H9 (cell line): ENCODE results near the gene CRYBB1. TPM values are rescaled to one million over a fixed set of nuclear protein-coding genes. Genes with fewer than 3 reads are reported as not detected.

Experiments
- DNase-seq: peaks from one replicate; pipeline ENCODE4 v3.0.0-alpha.2; 2017
- H2AFZ ChIP-seq: one replicate; pipeline ENCODE4 v1.6.1; 2013; ENCODE audit warnings: mild to moderate bottlenecking, low read length, control low read depth, moderate library complexity
- H2AK5ac ChIP-seq: 2 replicates; pipeline ENCODE4 v1.6.1; 2013; ENCODE audit warnings: low read length, control low read depth, mixed read lengths; ENCODE audit not compliant: insufficient read length
- H2BK120ac ChIP-seq: one replicate; pipeline ENCODE4 v1.6.1; 2013; ENCODE audit warnings: low read depth, mild to moderate bottlenecking, low read length, control low read depth, inconsistent platforms; ENCODE audit not compliant: poor library complexity, severe bottlenecking
- H2BK12ac ChIP-seq: 2 replicates; pipeline ENCODE4 v1.6.1; 2013; ENCODE audit warnings: low read length, control low read depth, mixed read lengths, low read depth; ENCODE audit not compliant: insufficient read length
- H2BK15ac ChIP-seq: 2 replicates; pipeline ENCODE4 v1.6.1; 2013; ENCODE audit warnings: low read depth, low read length, control low read depth
- H2BK20ac ChIP-seq: one replicate; pipeline ENCODE4 v1.6.1; 2013; ENCODE audit warnings: low read depth, mild to moderate bottlenecking, low read length, control low read depth, inconsistent platforms; ENCODE audit not compliant: poor library complexity, severe bottlenecking
- H2BK5ac ChIP-seq: 2 replicates; pipeline ENCODE4 v1.6.1; 2013; ENCODE audit warnings: low read length, control low read depth, mixed read lengths; ENCODE audit not compliant: insufficient read length
- H3K14ac ChIP-seq: 2 replicates; pipeline ENCODE4 v1.6.1; 2013; ENCODE audit warnings: low read length, control low read depth; ENCODE audit not compliant: insufficient read depth
- H3K18ac ChIP-seq: 2 replicates; pipeline ENCODE4 v1.6.1; 2013; ENCODE audit warnings: low read depth, mild to moderate bottlenecking, mixed read lengths, low read length, control low read depth; ENCODE audit not compliant: insufficient read length
- H3K23ac ChIP-seq: 2 replicates; pipeline ENCODE4 v1.6.1; 2013; ENCODE audit warnings: low read length, control low read depth, mixed read lengths, low read depth; ENCODE audit not compliant: insufficient read length
- H3K23me2 ChIP-seq: 2 replicates; pipeline ENCODE4 v1.6.1; 2013; ENCODE audit warnings: low read depth, mild to moderate bottlenecking, mixed read lengths, low read length, control low read depth; ENCODE audit not compliant: insufficient read length, poor library complexity, severe bottlenecking
- H3K27ac ChIP-seq: 2 replicates; pipeline ENCODE4 v1.5.1; 2013; ENCODE audit warnings: low read length, control low read depth, mixed read lengths, low read depth; ENCODE audit not compliant: insufficient read length
- H3K27me3 ChIP-seq: 2 replicates; pipeline ENCODE4 v1.6.1; 2013; ENCODE audit warnings: low read length, control low read depth, inconsistent platforms; ENCODE audit not compliant: insufficient read depth
- H3K4ac ChIP-seq: 2 replicates; pipeline ENCODE4 v1.6.1; 2013; ENCODE audit warnings: low read depth, mild to moderate bottlenecking, control low read depth, inconsistent platforms, low read length, moderate library complexity
- H3K4me1 ChIP-seq: 2 replicates; pipeline ENCODE4 v1.6.1; 2013; ENCODE audit warnings: low read length, control low read depth, inconsistent platforms; ENCODE audit not compliant: insufficient read depth
- H3K4me2 ChIP-seq: 2 replicates; pipeline ENCODE4 v1.6.1; 2013; ENCODE audit warnings: low read length, control low read depth, mixed read lengths; ENCODE audit not compliant: insufficient read length, insufficient read depth
- H3K56ac ChIP-seq: 2 replicates; pipeline ENCODE4 v1.6.1; 2013; ENCODE audit warnings: low read depth, mild to moderate bottlenecking, mixed read lengths, low read length, control low read depth; ENCODE audit not compliant: insufficient read length
- H3K79me1 ChIP-seq: 2 replicates; pipeline ENCODE4 v1.6.1; 2013; ENCODE audit warnings: low read depth, mild to moderate bottlenecking, moderate library complexity, low read length, control low read depth, inconsistent platforms; ENCODE audit not compliant: insufficient read depth, poor library complexity, severe bottlenecking
- H3K79me2 ChIP-seq: 2 replicates; pipeline ENCODE4 v1.6.1; 2013; ENCODE audit warnings: low read length, control low read depth, inconsistent platforms; ENCODE audit not compliant: insufficient read depth
- H3K9ac ChIP-seq: 2 replicates; pipeline ENCODE4 v1.6.1; 2013; ENCODE audit warnings: low read length, control low read depth, mixed read lengths; ENCODE audit not compliant: insufficient read length; ENCODE audit errors: extremely low read depth
- H3K9me3 ChIP-seq: one replicate; pipeline ENCODE4 v1.6.1; 2013; ENCODE audit warnings: low read depth, low read length, inconsistent platforms; ENCODE audit not compliant: control insufficient read depth
- H3T11ph ChIP-seq: one replicate; pipeline ENCODE4 v1.6.1; 2013; ENCODE audit warnings: mild to moderate bottlenecking, low read length, control low read depth, inconsistent platforms
- H4K20me1 ChIP-seq: one replicate; pipeline ENCODE4 v1.6.1; 2013; ENCODE audit not compliant: control insufficient read depth, insufficient read length, insufficient read depth
- H4K5ac ChIP-seq: 2 replicates; pipeline ENCODE4 v1.6.1; 2013; ENCODE audit warnings: low read depth, mild to moderate bottlenecking, mixed read lengths, low read length, control low read depth; ENCODE audit not compliant: insufficient read length
- H4K8ac ChIP-seq: replicated peaks from 2 replicates; pipeline ENCODE4 v1.6.1; 2013; ENCODE audit warnings: low read length, control low read depth, mixed read lengths, low read depth; ENCODE audit not compliant: insufficient read length
- H4K91ac ChIP-seq: 2 replicates; pipeline ENCODE4 v1.6.1; 2013; ENCODE audit warnings: low read depth, mild to moderate bottlenecking, moderate library complexity, mixed read lengths, low read length, control low read depth; ENCODE audit not compliant: insufficient read length
- H3K27ac Mint-ChIP-seq, 3 experiments: 2 replicates in 2 of 3; 3 replicates in 1 of 3; pipeline ENCODE4 v1.8.0; 2020 to 2021; ENCODE audit warnings: mixed read lengths in 3 of 3, mild to moderate bottlenecking in 1 of 3, moderate library complexity in 1 of 3
- H3K27me3 Mint-ChIP-seq: 2 replicates; pipeline ENCODE4 v1.8.0; 2021; ENCODE audit warnings: low read depth, mild to moderate bottlenecking, moderate library complexity, mixed read lengths
- H3K36me3 Mint-ChIP-seq, 3 experiments: 2 replicates in 2 of 3; 3 replicates in 1 of 3; pipeline ENCODE4 v1.8.0; 2020 to 2021; ENCODE audit warnings: low read depth in 3 of 3, mixed read lengths in 3 of 3; ENCODE audit not compliant: insufficient read depth in 1 of 3
- H3K4me1 Mint-ChIP-seq, 2 experiments: 2 replicates each; pipeline ENCODE4 v1.8.0; 2020; ENCODE audit warnings: mixed read lengths in 2 of 2
- H3K4me3 Mint-ChIP-seq, 2 experiments: 2 replicates in 1 of 2; 3 replicates in 1 of 2; pipeline ENCODE4 v1.8.0; 2020 to 2021; ENCODE audit warnings: mild to moderate bottlenecking in 2 of 2, mixed read lengths in 2 of 2, moderate library complexity in 1 of 2
- H3K9me3 Mint-ChIP-seq, 2 experiments: 2 replicates in 1 of 2; 3 replicates in 1 of 2; pipeline ENCODE4 v1.8.0; 2020; ENCODE audit warnings: mild to moderate bottlenecking in 2 of 2, mixed read lengths in 2 of 2, moderate library complexity in 1 of 2
- CTCF ChIP-seq: fragments of 200-600 bp; sonication (generic); conservative IDR thresholded peaks from 3 replicates; pipeline ENCODE4 v1.8.0; 2021; ENCODE audit warnings: antibody characterized with exemption, mild to moderate bottlenecking
- WGBS: extraction: QIAGEN DNeasy Blood & Tissue Kit; methylation state at CpG from one replicate; pipeline ENCODE4 v1.1.7; 2013; ENCODE audit warnings: missing lambda C conversion rate, low lambda C conversion rate, mixed read lengths; ENCODE audit not compliant: insufficient read length; ENCODE audit errors: extremely low coverage; 5-methylcytosine and 5-hydroxymethylcytosine counted together
- total RNA-seq: library from RNA; stranded (reverse); gene quantifications from 2 replicates; pipeline ENCODE4 v1.2.1, GENCODE V29; 2021

Gene CRYBB1
- total RNA-seq, 1 experiment from 2014 or later: 5.4 TPM

- peaks cover 2% of the 10 kb centered on the region for H4K20me1 ChIP-seq
- H3K4me1 ChIP-seq: peaks cover 19% of the 10 kb centered on the region; the same call in 1 of the 2 replicates
- peaks cover 65 to 74% of the 10 kb centered on the region in 2 experiments for H3K4me1 Mint-ChIP-seq
Measured at GRCh38 chr22:26579331-26579886, 38.4 kb downstream of the CRYBB1 start.

More at GRCh38 chr22:26579331-26579886, 38.4 kb downstream of the CRYBB1 start:
- H2BK20ac ChIP-seq: no peak overlapping the region
- H3K27me3 ChIP-seq: no peaks in the 10 kb centered on the region
- no peaks in the 10 kb centered on the region for H3K9me3 ChIP-seq
- no peak overlapping the region for H3K27ac ChIP-seq
- no peak overlapping the region for H3K9ac ChIP-seq
- no peak overlapping the region; the same call in 1 of the 2 replicates for H3K14ac ChIP-seq
- no CpG with 5 or more reads among the region's 10 CpGs for WGBS
- peak overlapping the region; percentile 3 for H4K91ac ChIP-seq
- Mint-ChIP-seq H3K9me3 (no peaks in the 10 kb centered on the region), H3K4me3 (peak overlapping the region; percentile 26 to 59), H3K27me3 (no peaks in the 10 kb centered on the region), H3K36me3 (peaks cover 32 to 37% (median 32%) of the 10 kb centered on the region in 3 experiments), H3K27ac (peak overlapping the region; percentile 70 to 99 (median 98); a peak in 6 of 7 replicates)
- H3T11ph ChIP-seq: no peak overlapping the region
- no peak overlapping the region for H4K8ac ChIP-seq
- peaks cover 42% of the 10 kb centered on the region; the same call in 1 of the 2 replicates for H3K79me2 ChIP-seq
- peaks cover 7% of the 10 kb centered on the region for H3K79me1 ChIP-seq
- H3K23me2 ChIP-seq: no peaks in the 10 kb centered on the region
- TF ChIP-seq CTCF: no peak
- no peak overlapping the region for H3K4ac ChIP-seq
- H3K56ac ChIP-seq: no peak overlapping the region
- no peak overlapping the region for H2BK120ac ChIP-seq
- no peak overlapping the region for H2BK12ac ChIP-seq
- H3K18ac ChIP-seq: peak overlapping the region; percentile 40
- no peak overlapping the region for H3K4me2 ChIP-seq
- H2BK15ac ChIP-seq: no peak overlapping the region
- H2AK5ac ChIP-seq: no peak overlapping the region
- H4K5ac ChIP-seq: no peak overlapping the region
- no peak overlapping the region for H2BK5ac ChIP-seq
- no peak overlapping the region for H2AFZ ChIP-seq
- no peak for DNase-seq
- no peak overlapping the region for H3K23ac ChIP-seq
